Loucy (cell line): ENCODE data around the gene TNFSF8.

Experiments
- CTCF ChIP-seq: fragments of 200-600 bp; sonication (generic); conservative IDR thresholded peaks from 2 replicates; pipeline ENCODE4 v1.5.1; 2014; ENCODE audit warnings: mild to moderate bottlenecking, antibody characterized with exemption, low read length
- EZH2phosphoT487 ChIP-seq: fragments of 200-600 bp; IDR thresholded peaks from 2 replicates; pipeline ENCODE4 v1.6.1; 2018; ENCODE audit warnings: antibody characterized with exemption, mild to moderate bottlenecking, moderate library complexity, borderline replicate concordance

GRCh38 chr9:114913656-114914055 is 16.7 kb downstream of the TNFSF8 start:
- TF ChIP-seq CTCF (no peak), EZH2phosphoT487 (no peak)
